Adrenal gland (tissue), 5 donors: ENCODE data around the gene KRTAP10-1.

Experiments
- CTCF ChIP-seq, 6 experiments: fragments of 450-650 bp in 4 of 6; fragments of 200-600 bp in 2 of 6; sonication (generic) in 1 of 6; IDR thresholded peaks; 1 replicate in 5 of 6; 2 replicates in 1 of 6; pipeline versions ENCODE4 v1.5.1 to v1.8.0; 2016 to 2021; ENCODE audit warnings: antibody characterized with exemption in 6 of 6, mild to moderate bottlenecking in 2 of 6, moderate library complexity in 1 of 6
- POLR2A ChIP-seq, 2 donors: fragments of 450-650 bp; IDR thresholded peaks; one replicate each; pipeline ENCODE4 v1.6.1; 2017; ENCODE audit warnings: antibody characterized with exemption in 2 of 2, mild to moderate bottlenecking in 2 of 2, moderate library complexity in 1 of 2
- donor health status: DM: no; HTN: no; CAD: no.

- TF ChIP-seq CTCF (IDR thresholded peaks at IDR 0.05): no peak
- no peak for TF ChIP-seq POLR2A (IDR thresholded peaks at IDR 0.05)
These were observed 40.4 kb downstream of the KRTAP10-1 start for GRCh38 chr21:44499631-44500030.
